Endothelial cell of umbilical vein (primary cell): ENCODE data around the gene ROBO2. TPM values are rescaled to one million over a fixed set of nuclear protein-coding genes. Genes with fewer than 3 reads are reported as not detected.

Source experiments
- BruUV-seq: library from RNA; stranded (reverse); fragments of 400-500 nt; replicated peaks from 2 replicates; lab custom pipeline; 2021; lab: Mats Ljungman, UMichigan
- CTCF ChIA-PET: fragments of 300-600, 350-600 bp; sonication (Branson Sonifier 250); formaldehyde crosslinking; loops from one replicate; lab custom pipeline; 2021; ENCODE audit warnings: antibody characterized with exemption, inconsistent platforms; lab: Charles Lee
- POLR2A ChIA-PET: fragments of 300-600, 350-600 bp; sonication (Branson Sonifier 250); formaldehyde crosslinking; loops from one replicate; lab custom pipeline; 2021; ENCODE audit warnings: antibody characterized with exemption, inconsistent platforms; lab: Charles Lee
- DNase-seq: peaks from one replicate; pipeline ENCODE4 v3.0.0-alpha.2; 2011; ENCODE audit warnings: low read depth, low spot score
- FAIRE-seq: peaks from 2 replicates; lab custom pipeline; 2011; peaks lifted over from hg19 to GRCh38; lab: Jason Lieb, UNC
- H2AFZ ChIP-seq: 2 replicates; pipeline ENCODE4 v1.6.0; 2012; ENCODE audit warnings: low read depth, low read length, control low read depth, inconsistent platforms
- H3K27ac ChIP-seq: 2 replicates; pipeline ENCODE4 v1.5.1; 2011; ENCODE audit warnings: low read depth, mild to moderate bottlenecking, control low read depth, low read length, moderate library complexity; ENCODE audit not compliant: insufficient read depth
- H3K27me3 ChIP-seq, 2 experiments: 2 replicates each; pipeline versions ENCODE4 v1.6.0 to v1.6.1; 2011; ENCODE audit warnings: low read length in 2 of 2, mixed read lengths in 1 of 2; ENCODE audit not compliant: control insufficient read depth in 2 of 2, insufficient read depth in 2 of 2
- H3K36me3 ChIP-seq, 2 experiments: 2 replicates in 1 of 2; 3 replicates in 1 of 2; pipeline ENCODE4 v1.5.1; 2011; ENCODE audit warnings: low read length in 2 of 2, mild to moderate bottlenecking in 1 of 2, moderate library complexity in 1 of 2; ENCODE audit not compliant: control insufficient read depth in 2 of 2, insufficient read depth in 2 of 2; ENCODE audit errors: extremely low read depth in 1 of 2
- H3K4me1 ChIP-seq: 3 replicates; pipeline ENCODE4 v1.5.1; 2011; ENCODE audit warnings: mild to moderate bottlenecking, low read length; ENCODE audit not compliant: control insufficient read depth, insufficient read depth; ENCODE audit errors: extremely low read depth
- H3K4me2 ChIP-seq: 2 replicates; pipeline ENCODE4 v1.6.1; 2011; ENCODE audit warnings: low read length, control low read depth, mixed read lengths; ENCODE audit not compliant: insufficient read depth
- H3K4me3 ChIP-seq, 3 experiments: fragments of 200-600 bp in 1 of 3; sonication (generic), shearing (Covaris generic) in 1 of 3; replicated peaks in 1 of 3; 2 replicates each; pipeline ENCODE4 v1.5.1; 2011 to 2016; ENCODE audit warnings: control low read depth in 3 of 3, low read length in 3 of 3, mild to moderate bottlenecking in 2 of 3, inconsistent platforms in 1 of 3, low read depth in 1 of 3, moderate library complexity in 1 of 3; ENCODE audit not compliant: insufficient read depth in 1 of 3
- H3K79me2 ChIP-seq: 2 replicates; pipeline ENCODE4 v1.6.0; 2012; ENCODE audit warnings: low read length, inconsistent platforms; ENCODE audit not compliant: control insufficient read depth, insufficient read depth
- H3K9ac ChIP-seq: replicated peaks from 2 replicates; pipeline ENCODE3; 2011; ENCODE audit warnings: low read length, control low read depth; ENCODE audit not compliant: insufficient read depth; ENCODE audit errors: extremely low read depth
- H3K9me1 ChIP-seq: replicated peaks from 3 replicates; pipeline ENCODE4 v1.6.0; 2011; ENCODE audit warnings: mild to moderate bottlenecking, low read length; ENCODE audit not compliant: control insufficient read depth, insufficient read depth; ENCODE audit errors: extremely low read depth
- H3K9me3 ChIP-seq: replicated peaks from 2 replicates; pipeline ENCODE4 v1.5.1; 2012; ENCODE audit warnings: low read length, inconsistent platforms; ENCODE audit not compliant: control insufficient read depth, insufficient read depth
- H4K20me1 ChIP-seq: replicated peaks from 2 replicates; pipeline ENCODE3; 2011; ENCODE audit warnings: mild to moderate bottlenecking, low read length; ENCODE audit not compliant: control insufficient read depth, insufficient read depth; ENCODE audit errors: extremely low read depth
- CTCF ChIP-seq, 2 donors: IDR thresholded peaks; 1 replicate in 1 of 2; 2 replicates in 1 of 2; pipeline ENCODE4 v1.5.1; 2011; ENCODE audit warnings: low read length in 2 of 2, mild to moderate bottlenecking in 2 of 2, moderate library complexity in 2 of 2, control low read depth in 1 of 2, inconsistent platforms in 1 of 2, low read depth in 1 of 2; ENCODE audit not compliant: insufficient read depth in 1 of 2; ENCODE audit errors: extremely low read depth in 1 of 2
- EZH2 ChIP-seq: IDR thresholded peaks from 2 replicates; pipeline ENCODE4 v1.6.1; 2012; ENCODE audit warnings: borderline replicate concordance, low read depth, mild to moderate bottlenecking, moderate library complexity, low read length, inconsistent platforms; ENCODE audit not compliant: severe bottlenecking
- FOS ChIP-seq: IDR thresholded peaks from 2 replicates; pipeline ENCODE4 v1.6.1; 2011; ENCODE audit warnings: mild to moderate bottlenecking, low read length, moderate library complexity, borderline replicate concordance; ENCODE audit not compliant: insufficient read depth
- GATA2 ChIP-seq: IDR thresholded peaks from 2 replicates; pipeline ENCODE4 v1.7.0; 2011; ENCODE audit warnings: low read depth, mild to moderate bottlenecking, moderate library complexity, mixed read lengths, low read length; ENCODE audit not compliant: insufficient read length, insufficient read depth
- JUN ChIP-seq: IDR thresholded peaks from 2 replicates; pipeline ENCODE4 v1.6.1; 2011; ENCODE audit warnings: borderline replicate concordance, low read depth; ENCODE audit not compliant: insufficient read length, insufficient read depth
- MAX ChIP-seq: IDR thresholded peaks from 2 replicates; pipeline ENCODE4 v1.6.1; 2011; ENCODE audit not compliant: insufficient read depth, insufficient read length
- MYC ChIP-seq: IDR thresholded peaks from one replicate; pipeline ENCODE4 v1.6.1; 2011; ENCODE audit warnings: mild to moderate bottlenecking, low read depth, low read length
- POLR2A ChIP-seq: IDR thresholded peaks from 2 replicates; pipeline ENCODE4 v1.6.1; 2012; ENCODE audit warnings: low read depth, mild to moderate bottlenecking, control low read depth, low read length
- POLR2AphosphoS5 ChIP-seq: IDR thresholded peaks from 2 replicates; pipeline ENCODE4 v1.6.1; 2012; ENCODE audit warnings: low read depth, mild to moderate bottlenecking, control low read depth, low read length, moderate library complexity; ENCODE audit not compliant: insufficient read depth
- dilution Hi-C: fragments of 300-500 bp; cut with MboI; formaldehyde crosslinking; loops from one replicate; pipeline ENCODE4 v1.15.0; 2019; ENCODE audit warnings: low sequenced_read_pairs; ENCODE audit not compliant: extremely low pct_ligation_motif_present
- intact Hi-C: fragments of 100-400 bp; cut with micrococcal nuclease; formaldehyde crosslinking; loops from one replicate; pipeline ENCODE4 v1.10.0; 2022
- polyA plus RNA-seq, 4 experiments: library from polyadenylated mRNA; depleted of rRNA in 3 of 4; stranded (reverse) in 3 of 4; unstranded in 1 of 4; fragments of >200 nt; gene quantifications; 2 replicates each; pipeline versions ENCODE4 v1.2.1 to v1.2.3, GENCODE V29; 2011 to 2012; ENCODE audit warnings: missing spikeins in 1 of 4
- total RNA-seq: library from RNA; stranded (reverse); gene quantifications from 2 replicates; pipeline ENCODE4 v1.2.3, GENCODE V29; 2021

ROBO2 gene
- total and polyA plus RNA-seq, 2 donors (not counting 3 experiments of a cell fraction or from before 2014, with no cell fraction given), result not detected

GRCh38 chr3:77690284-77690845, 650.5 kb downstream of the ROBO2 start:
- H3K9me3 ChIP-seq, result no peaks in the 10 kb centered on the region
- no peaks in the 10 kb centered on the region for H3K9me1 ChIP-seq
- FAIRE-seq (no peak), DNase-seq (no peak)
- no peak overlapping the region for H2AFZ ChIP-seq
- dilution Hi-C loops, result no loop called here
- no peaks in the 10 kb centered on the region for H4K20me1 ChIP-seq
- no peaks in the 10 kb centered on the region for H3K79me2 ChIP-seq
- no peak overlapping the region for H3K4me2 ChIP-seq
- intact Hi-C loops, result no loop called here
- H3K27me3 ChIP-seq, result no peaks in the 10 kb centered on the region
- no peak for TF ChIP-seq MAX
- no peak for TF ChIP-seq POLR2AphosphoS5
- TF ChIP-seq FOS, result no peak
- TF ChIP-seq GATA2, result no peak
- ChIA-PET CTCF (no interaction called here), POLR2A (no interaction called here)
- no peaks in the 10 kb centered on the region for H3K36me3 ChIP-seq
- no peak overlapping the region for H3K9ac ChIP-seq
- H3K4me3 ChIP-seq, result no peak overlapping the region
- no peak overlapping the region for H3K27ac ChIP-seq
- H3K4me1 ChIP-seq, result no peaks in the 10 kb centered on the region
- no TSS peak for BruUV-seq

DNA sequence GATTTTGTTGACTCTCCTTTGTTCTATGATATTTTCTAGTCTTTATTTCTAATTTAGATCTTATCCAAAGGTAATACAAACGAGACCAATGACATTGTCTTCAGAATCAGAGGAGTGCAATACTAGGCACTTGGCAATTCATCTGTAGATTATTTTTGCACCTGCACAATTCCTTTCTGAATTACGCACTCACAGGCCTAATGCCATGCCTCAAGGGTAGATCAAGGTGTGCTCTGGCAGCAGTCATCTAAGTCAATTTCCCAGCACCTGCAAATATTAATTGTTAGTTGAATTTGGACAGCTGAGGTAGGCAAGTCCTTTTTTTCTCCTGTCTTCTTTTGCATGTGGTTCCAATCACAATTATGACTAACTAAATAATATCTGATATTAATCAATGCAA, 653.2 kb downstream of the ROBO2 start:
- ChIA-PET CTCF (no interaction called here), POLR2A (no interaction called here)
- Histone ChIP-seq H3K9ac (no peak overlapping the region), H3K9me1 (no peaks in the 10 kb centered on the region), H4K20me1 (no peaks in the 10 kb centered on the region), H3K9me3 (no peaks in the 10 kb centered on the region), H3K79me2 (no peaks in the 10 kb centered on the region), H3K4me1 (no peaks in the 10 kb centered on the region), H3K36me3 (no peaks in the 10 kb centered on the region), H3K27ac (no peak overlapping the region), H3K4me2 (no peak overlapping the region), H3K4me3 (no peak overlapping the region), H3K27me3 (no peaks in the 10 kb centered on the region), H2AFZ (no peak overlapping the region)
- TF ChIP-seq GATA2 (no peak), MAX (no peak), POLR2AphosphoS5 (no peak), POLR2A (no peak), EZH2 (no peak), MYC (no peak), CTCF (IDR thresholded peaks at IDR 0.05; ENCODE audit: extremely low read depth in 1 of 2, insufficient read depth in 1 of 2, low read depth in 1 of 2, low read length in 2 of 2) (no peak), FOS (no peak), JUN (no peak)
- DNase-seq (no peak), FAIRE-seq (no peak)
- intact Hi-C loops (no loop called here), dilution Hi-C loops (no loop called here)
- BruUV-seq, result no TSS peak
